KMS-11 (cell line): ENCODE measurements around the gene BTN1A1.
"Not testable (repeated sequence)": the region's sequence is repeated elsewhere in the genome, so short reads cannot be mapped to it uniquely, and the experiment has no call there.

Source experiments
- H2AFZ ChIP-seq: fragments of 200-600 bp; sonication (generic); 2 replicates; pipeline ENCODE4 v1.6.1; 2016; ENCODE audit warnings: antibody characterized with exemption, mixed run types, low read depth
- H3K27ac ChIP-seq: fragments of 200-600 bp; sonication (generic); 2 replicates; pipeline ENCODE4 v1.6.1; 2016; ENCODE audit warnings: mild to moderate bottlenecking, mixed run types
- H3K27me3 ChIP-seq: fragments of 200-600 bp; sonication (generic); 2 replicates; pipeline ENCODE4 v1.6.1; 2017; ENCODE audit warnings: mild to moderate bottlenecking, low read depth, mixed run types, moderate library complexity; ENCODE audit not compliant: insufficient read depth
- H3K36me3 ChIP-seq: fragments of 200-600 bp; sonication (generic); 2 replicates; pipeline ENCODE4 v1.6.1; 2017; ENCODE audit warnings: mild to moderate bottlenecking, mixed run types; ENCODE audit not compliant: insufficient read depth
- H3K4me1 ChIP-seq: fragments of 200-600 bp; sonication (generic); 2 replicates; pipeline ENCODE4 v1.6.1; 2016; ENCODE audit warnings: mild to moderate bottlenecking, low read depth, mixed run types; ENCODE audit not compliant: poor library complexity, severe bottlenecking
- H3K4me2 ChIP-seq: fragments of 200-600 bp; sonication (generic); 2 replicates; pipeline ENCODE4 v1.7.0; 2016; ENCODE audit warnings: mild to moderate bottlenecking, mixed run types
- H3K4me3 ChIP-seq: fragments of 200-600 bp; sonication (generic); IDR thresholded peaks from 2 replicates; pipeline ENCODE4 v1.6.1; 2017; ENCODE audit warnings: low read depth, low read length, mixed read lengths; ENCODE audit not compliant: insufficient read depth
- H3K79me2 ChIP-seq: fragments of 200-600 bp; sonication (generic); 2 replicates; pipeline ENCODE4 v1.6.1; 2016; ENCODE audit warnings: low read depth, mixed run types; ENCODE audit not compliant: insufficient read depth
- H3K9ac ChIP-seq: fragments of 200-600 bp; sonication (generic); 2 replicates; pipeline ENCODE4 v1.6.1; 2016; ENCODE audit warnings: mild to moderate bottlenecking, mixed run types
- H4K20me1 ChIP-seq: fragments of 200-600 bp; sonication (generic); 2 replicates; pipeline ENCODE4 v1.6.1; 2016; ENCODE audit warnings: mild to moderate bottlenecking, mixed run types; ENCODE audit not compliant: insufficient read depth
- CTCF ChIP-seq: fragments of 200-600 bp; sonication (generic); conservative IDR thresholded peaks from 2 replicates; pipeline ENCODE4 v1.6.1; 2017; ENCODE audit warnings: low read depth, mild to moderate bottlenecking, antibody characterized with exemption, low read length, moderate library complexity, mixed read lengths

Gene BTN1A1

DNA sequence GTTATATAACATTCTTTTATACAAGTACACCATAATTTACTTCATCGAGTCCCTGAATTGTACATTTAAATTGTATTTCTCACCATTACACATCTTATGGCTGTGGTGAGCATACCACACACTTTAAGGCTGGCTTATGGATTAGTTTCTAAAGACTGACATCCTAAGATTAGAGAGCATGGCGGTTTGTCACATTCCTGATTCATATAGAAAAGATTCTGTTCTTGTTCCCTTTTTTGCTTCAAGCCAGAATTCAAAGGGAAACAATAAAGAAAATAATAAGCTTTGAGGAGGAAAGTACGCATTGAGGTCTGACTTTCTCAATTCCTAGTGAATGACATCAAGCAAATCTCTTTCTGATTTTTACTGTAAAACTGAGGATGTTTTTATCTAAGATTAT lies 2.5 kb downstream of the BTN1A1 start:
- no peak overlapping the region for H3K27ac ChIP-seq
- no peak overlapping the region for H3K4me2 ChIP-seq
- H3K27me3 ChIP-seq: no peaks in the 10 kb centered on the region
- H3K36me3 ChIP-seq: no peaks in the 10 kb centered on the region
- H2AFZ ChIP-seq: no peak overlapping the region
- no peaks in the 10 kb centered on the region for H3K79me2 ChIP-seq
- H3K9ac ChIP-seq: no peak overlapping the region
- no peaks in the 10 kb centered on the region for H3K4me1 ChIP-seq
- H3K4me3 ChIP-seq: no peak overlapping the region
- no peak for TF ChIP-seq CTCF
- H4K20me1 ChIP-seq: no peaks in the 10 kb centered on the region

GRCh38 chr6:26507658-26508057 lies 7.6 kb downstream of the BTN1A1 start:
- no peaks in the 10 kb centered on the region for H3K27me3 ChIP-seq
- H4K20me1 ChIP-seq: no peaks in the 10 kb centered on the region
- H3K4me3 ChIP-seq: no peak overlapping the region
- H3K79me2 ChIP-seq: no peaks in the 10 kb centered on the region
- no peaks in the 10 kb centered on the region for H3K36me3 ChIP-seq
- H3K4me2 ChIP-seq: no peak overlapping the region
- TF ChIP-seq CTCF: no peak
- H3K4me1 ChIP-seq: no peaks in the 10 kb centered on the region
- no peak overlapping the region for H3K9ac ChIP-seq
- no peak overlapping the region for H3K27ac ChIP-seq
- H2AFZ ChIP-seq: 0 out of 2 replicates have a peak overlapping the region, but pooled peaks have one; percentile 12

DNA sequence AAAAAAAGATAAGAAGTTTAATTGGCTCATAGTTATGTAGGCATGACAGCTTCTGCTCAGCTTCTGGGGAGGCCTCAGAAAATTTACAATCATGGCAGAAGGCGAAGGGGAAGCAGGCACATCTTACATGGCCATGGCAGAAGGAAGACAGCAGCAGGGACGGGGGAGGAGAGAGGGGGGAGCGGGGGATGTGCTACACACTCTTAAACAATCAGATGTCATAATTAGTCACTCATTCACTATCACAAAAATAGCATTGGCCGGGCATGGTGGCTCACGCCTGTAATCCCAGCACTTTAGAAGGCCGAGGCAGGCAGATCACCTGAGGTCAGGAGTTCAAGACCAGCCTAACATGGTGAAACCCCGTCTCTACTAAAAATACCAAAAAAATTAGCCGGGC lies 10.9 kb downstream of the BTN1A1 start:
- H3K4me3 ChIP-seq, H4K20me1 ChIP-seq, H3K4me2 ChIP-seq, H3K27ac ChIP-seq, H3K4me1 ChIP-seq, H3K36me3 ChIP-seq, H3K27me3 ChIP-seq, H2AFZ ChIP-seq, H3K9ac ChIP-seq, H3K79me2 ChIP-seq: not testable (repeated sequence)

- no peaks in the 10 kb centered on the region for H3K79me2 ChIP-seq
- H3K27ac ChIP-seq: no peak overlapping the region
- peaks cover 1% of the 10 kb centered on the region for H3K4me1 ChIP-seq
- H3K36me3 ChIP-seq: no peaks in the 10 kb centered on the region
- no peak overlapping the region for H2AFZ ChIP-seq
- H3K9ac ChIP-seq: no peak overlapping the region
- no peak overlapping the region for H3K4me3 ChIP-seq
- no peaks in the 10 kb centered on the region for H3K27me3 ChIP-seq
- no peak overlapping the region for H3K4me2 ChIP-seq
- no peaks in the 10 kb centered on the region for H4K20me1 ChIP-seq
- no peak for TF ChIP-seq CTCF
Measured at GRCh38 chr6:26514984-26515383, 14.9 kb downstream of the BTN1A1 start.

- Histone ChIP-seq H3K4me1 (peaks cover 7% of the 10 kb centered on the region), H3K4me2 (no peak overlapping the region), H2AFZ (no peak overlapping the region), H4K20me1 (no peaks in the 10 kb centered on the region), H3K4me3 (no peak overlapping the region), H3K9ac (no peak overlapping the region), H3K27me3 (no peaks in the 10 kb centered on the region), H3K79me2 (no peaks in the 10 kb centered on the region), H3K27ac (no peak overlapping the region), H3K36me3 (no peaks in the 10 kb centered on the region)
- no peak for TF ChIP-seq CTCF
Measured at GRCh38 chr6:26516481-26517427, 16.7 kb downstream of the BTN1A1 start.
